Body of pancreas (tissue), 4 donors: ENCODE results near the gene GSTA4. TPM values are rescaled to one million over a fixed set of nuclear protein-coding genes. Genes with fewer than 3 reads are reported as not detected.

Source experiments
- ATAC-seq: fragments of 150-250 bp; one replicate; pipeline ENCODE4 v1.9.1; 2016
- DNase-seq, 4 donors: peaks; one replicate each; pipeline ENCODE4 v3.0.0-alpha.2; 2019
- H3K27ac ChIP-seq, 4 donors: fragments of 200-600 bp; sonication (generic); 1 replicate in 3 of 4; 2 replicates in 1 of 4; pipeline versions ENCODE4 v1.5.1 to v1.6.1; 2016 to 2019; ENCODE audit warnings: mild to moderate bottlenecking in 1 of 4, mixed read lengths in 1 of 4, moderate library complexity in 1 of 4
- H3K27me3 ChIP-seq, 2 donors: fragments of 200-600 bp; sonication (generic); one replicate each; pipeline ENCODE4 v1.6.0; 2016; ENCODE audit warnings: mild to moderate bottlenecking in 1 of 2
- H3K36me3 ChIP-seq, 2 donors: fragments of 200-600 bp; sonication (generic); replicated peaks in 1 of 2; 2 replicates each; pipeline ENCODE4 v1.5.1; 2016; ENCODE audit warnings: low read depth in 2 of 2; ENCODE audit not compliant: insufficient read depth in 1 of 2
- H3K4me1 ChIP-seq: fragments of 200-600 bp; sonication (generic); one replicate; pipeline ENCODE4 v1.6.0; 2016
- H3K4me3 ChIP-seq, 2 donors: fragments of 200-600 bp; sonication (generic); 1 replicate in 1 of 2; 2 replicates in 1 of 2; pipeline ENCODE4 v1.5.1; 2016 to 2019
- H3K9me3 ChIP-seq, 3 donors: fragments of 200-600 bp; sonication (generic); 1 replicate in 2 of 3; 2 replicates in 1 of 3; pipeline ENCODE4 v1.5.1; 2016
- CTCF ChIP-seq, 7 experiments: fragments of 450-650 bp in 4 of 7; fragments of 200-600 bp in 3 of 7; sonication (generic) in 3 of 7; IDR thresholded peaks; one replicate each; pipeline ENCODE4 v1.5.1; 2016 to 2019; ENCODE audit warnings: antibody characterized with exemption in 7 of 7
- POLR2A ChIP-seq, 3 donors: fragments of 450-650 bp; IDR thresholded peaks; one replicate each; pipeline ENCODE4 v1.6.1; 2016; ENCODE audit warnings: antibody characterized with exemption in 3 of 3, mild to moderate bottlenecking in 2 of 3
- WGBS, 2 donors: methylation state at CpG; one replicate each; pipeline ENCODE4 v1.1.5; 2017; 5-methylcytosine and 5-hydroxymethylcytosine counted together
- intact Hi-C: fragments of 100-400 bp; cut with DNase I; formaldehyde crosslinking; loops from one replicate; pipeline ENCODE4 v1.15.1; 2023
- total RNA-seq, 2 donors: library from RNA; depleted of rRNA; stranded (reverse); fragments of >200 nt; gene quantifications; one replicate each; pipeline ENCODE4 v1.1.0, GENCODE V29; 2016

The GSTA4 gene
- total RNA-seq, 2 donors from 2014 or later: 13.5 to 27.7 TPM

- no peak for TF ChIP-seq POLR2A (IDR thresholded peaks at IDR 0.05)
- no peak for TF ChIP-seq CTCF (IDR thresholded peaks at IDR 0.05)
- ATAC-seq (no peak), DNase-seq (no peak)
- H3K27me3 ChIP-seq: no peaks in the 10 kb centered on the region
- no peaks in the 10 kb centered on the region for H3K36me3 ChIP-seq
- H3K27ac ChIP-seq: no peak overlapping the region
- H3K4me1 ChIP-seq: peaks cover 11% of the 10 kb centered on the region
- WGBS, 2 donors: 78 to 86% methylated on average over 4 of the region's 4 CpGs
- no peak overlapping the region for H3K4me3 ChIP-seq
- H3K9me3 ChIP-seq: no peaks in the 10 kb centered on the region
- intact Hi-C loops: no loop called here
Measured at GRCh38 chr6:52976149-52976548, 18.9 kb downstream of the GSTA4 start.

- ATAC-seq (no peak), DNase-seq (no peak)
- WGBS, 2 donors: 90 to 93% methylated on average over 2 of the region's 2 CpGs
- no peak overlapping the region for H3K27ac ChIP-seq
- TF ChIP-seq POLR2A (IDR thresholded peaks at IDR 0.05) (no peak), CTCF (IDR thresholded peaks at IDR 0.05) (no peak)
- no peak overlapping the region for H3K4me3 ChIP-seq
- H3K9me3 ChIP-seq: no peaks in the 10 kb centered on the region
- no peaks in the 10 kb centered on the region for H3K27me3 ChIP-seq
- no peaks in the 10 kb centered on the region for H3K36me3 ChIP-seq
- H3K4me1 ChIP-seq: peaks cover 11% of the 10 kb centered on the region
- intact Hi-C loops: no loop called here
Measured at GRCh38 chr6:52975580-52975979, 19.5 kb downstream of the GSTA4 start.

DNA sequence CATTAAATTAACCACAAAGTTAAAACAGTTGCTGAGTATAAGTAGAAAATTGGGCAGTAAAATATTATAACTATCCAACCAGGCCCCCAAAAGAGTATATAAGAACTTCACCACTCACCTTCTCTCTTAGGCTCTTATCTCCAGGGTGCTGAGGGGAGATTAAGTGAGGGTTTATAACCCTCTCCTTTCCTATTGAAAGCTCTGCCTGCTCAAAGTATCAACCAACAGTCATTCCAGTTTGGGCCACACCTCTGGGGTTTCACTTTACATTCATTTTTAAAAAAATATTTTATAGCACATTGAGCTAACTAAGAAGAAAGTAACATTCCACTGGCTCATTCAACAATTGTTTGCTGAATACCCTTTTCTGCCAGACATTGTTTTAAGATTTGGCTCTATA is 22.1 kb downstream of the GSTA4 start:
- no peak for DNase-seq
- TF ChIP-seq POLR2A (IDR thresholded peaks at IDR 0.05): no peak
- no peak for ATAC-seq
- no peak overlapping the region for H3K27ac ChIP-seq
- no peaks in the 10 kb centered on the region for H3K36me3 ChIP-seq
- H3K9me3 ChIP-seq: no peaks in the 10 kb centered on the region
- intact Hi-C loops: no loop called here
- no peaks in the 10 kb centered on the region for H3K27me3 ChIP-seq
- H3K4me1 ChIP-seq: peaks cover 11% of the 10 kb centered on the region
- no peak overlapping the region for H3K4me3 ChIP-seq

- H3K4me3 ChIP-seq: no peak overlapping the region
- H3K27me3 ChIP-seq: no peaks in the 10 kb centered on the region
- no peaks in the 10 kb centered on the region for H3K36me3 ChIP-seq
- no peaks in the 10 kb centered on the region for H3K9me3 ChIP-seq
- TF ChIP-seq POLR2A (IDR thresholded peaks at IDR 0.05) (no peak), CTCF (IDR thresholded peaks at IDR 0.05) (no peak)
- ATAC-seq (no peak), DNase-seq (no peak)
- no peaks in the 10 kb centered on the region for H3K4me1 ChIP-seq
- intact Hi-C loops: no loop called here
- no peak overlapping the region for H3K27ac ChIP-seq
- 88 to 97% methylated on average over 2 of the region's 2 CpGs for WGBS, 2 donors
Measured at GRCh38 chr6:52969359-52969758, 25.7 kb downstream of the GSTA4 start.

DNA sequence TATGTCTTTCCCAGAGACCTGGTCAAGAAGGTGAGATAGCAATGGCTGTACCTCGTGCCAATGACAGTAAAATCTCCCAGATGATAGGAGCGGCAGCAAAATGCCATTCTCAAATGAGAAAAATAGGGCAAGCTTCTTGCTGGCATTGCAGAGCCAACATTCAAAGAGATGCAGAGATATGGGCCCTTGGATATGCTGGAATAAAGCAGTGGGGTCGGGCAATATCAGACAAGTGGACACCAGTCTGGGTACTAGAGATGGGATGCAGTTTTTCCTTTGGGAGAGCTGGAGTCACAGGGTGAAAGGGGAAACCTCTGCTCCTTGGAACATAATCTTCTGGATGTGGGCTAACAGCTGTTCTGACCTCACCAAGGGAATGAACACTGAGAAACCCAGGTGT is 29.0 kb downstream of the GSTA4 start:
- no peak for DNase-seq
- intact Hi-C loops: no loop called here
- no peak for ATAC-seq
- 87% methylated on average over 3 of the region's 3 CpGs for WGBS, 2 donors
- H3K36me3 ChIP-seq: no peaks in the 10 kb centered on the region
- H3K9me3 ChIP-seq: no peaks in the 10 kb centered on the region
- no peak overlapping the region for H3K27ac ChIP-seq
- no peaks in the 10 kb centered on the region for H3K27me3 ChIP-seq
- TF ChIP-seq POLR2A (IDR thresholded peaks at IDR 0.05): no peak
- no peak for TF ChIP-seq CTCF (IDR thresholded peaks at IDR 0.05)
- no peaks in the 10 kb centered on the region for H3K4me1 ChIP-seq
- H3K4me3 ChIP-seq: no peak overlapping the region
